H9 (cell line): ENCODE measurements around the gene PQBP1. TPM values are rescaled to one million over a fixed set of nuclear protein-coding genes. Genes with fewer than 3 reads are reported as not detected.

Experiments used
- DNase-seq: peaks from one replicate; pipeline ENCODE4 v3.0.0-alpha.2; 2017
- H2AFZ ChIP-seq: one replicate; pipeline ENCODE4 v1.6.1; 2013; ENCODE audit warnings: mild to moderate bottlenecking, low read length, control low read depth, moderate library complexity
- H2AK5ac ChIP-seq: 2 replicates; pipeline ENCODE4 v1.6.1; 2013; ENCODE audit warnings: low read length, control low read depth, mixed read lengths; ENCODE audit not compliant: insufficient read length
- H2BK120ac ChIP-seq: one replicate; pipeline ENCODE4 v1.6.1; 2013; ENCODE audit warnings: low read depth, mild to moderate bottlenecking, low read length, control low read depth, inconsistent platforms; ENCODE audit not compliant: poor library complexity, severe bottlenecking
- H2BK12ac ChIP-seq: 2 replicates; pipeline ENCODE4 v1.6.1; 2013; ENCODE audit warnings: low read length, control low read depth, mixed read lengths, low read depth; ENCODE audit not compliant: insufficient read length
- H2BK15ac ChIP-seq: 2 replicates; pipeline ENCODE4 v1.6.1; 2013; ENCODE audit warnings: low read depth, low read length, control low read depth
- H2BK20ac ChIP-seq: one replicate; pipeline ENCODE4 v1.6.1; 2013; ENCODE audit warnings: low read depth, mild to moderate bottlenecking, low read length, control low read depth, inconsistent platforms; ENCODE audit not compliant: poor library complexity, severe bottlenecking
- H2BK5ac ChIP-seq: 2 replicates; pipeline ENCODE4 v1.6.1; 2013; ENCODE audit warnings: low read length, control low read depth, mixed read lengths; ENCODE audit not compliant: insufficient read length
- H3K14ac ChIP-seq: 2 replicates; pipeline ENCODE4 v1.6.1; 2013; ENCODE audit warnings: low read length, control low read depth; ENCODE audit not compliant: insufficient read depth
- H3K18ac ChIP-seq: 2 replicates; pipeline ENCODE4 v1.6.1; 2013; ENCODE audit warnings: low read depth, mild to moderate bottlenecking, mixed read lengths, low read length, control low read depth; ENCODE audit not compliant: insufficient read length
- H3K23ac ChIP-seq: 2 replicates; pipeline ENCODE4 v1.6.1; 2013; ENCODE audit warnings: low read length, control low read depth, mixed read lengths, low read depth; ENCODE audit not compliant: insufficient read length
- H3K23me2 ChIP-seq: 2 replicates; pipeline ENCODE4 v1.6.1; 2013; ENCODE audit warnings: low read depth, mild to moderate bottlenecking, mixed read lengths, low read length, control low read depth; ENCODE audit not compliant: insufficient read length, poor library complexity, severe bottlenecking
- H3K27ac ChIP-seq: 2 replicates; pipeline ENCODE4 v1.5.1; 2013; ENCODE audit warnings: low read length, control low read depth, mixed read lengths, low read depth; ENCODE audit not compliant: insufficient read length
- H3K27me3 ChIP-seq: 2 replicates; pipeline ENCODE4 v1.6.1; 2013; ENCODE audit warnings: low read length, control low read depth, inconsistent platforms; ENCODE audit not compliant: insufficient read depth
- H3K4ac ChIP-seq: 2 replicates; pipeline ENCODE4 v1.6.1; 2013; ENCODE audit warnings: low read depth, mild to moderate bottlenecking, control low read depth, inconsistent platforms, low read length, moderate library complexity
- H3K4me1 ChIP-seq: 2 replicates; pipeline ENCODE4 v1.6.1; 2013; ENCODE audit warnings: low read length, control low read depth, inconsistent platforms; ENCODE audit not compliant: insufficient read depth
- H3K4me2 ChIP-seq: 2 replicates; pipeline ENCODE4 v1.6.1; 2013; ENCODE audit warnings: low read length, control low read depth, mixed read lengths; ENCODE audit not compliant: insufficient read length, insufficient read depth
- H3K56ac ChIP-seq: 2 replicates; pipeline ENCODE4 v1.6.1; 2013; ENCODE audit warnings: low read depth, mild to moderate bottlenecking, mixed read lengths, low read length, control low read depth; ENCODE audit not compliant: insufficient read length
- H3K79me1 ChIP-seq: 2 replicates; pipeline ENCODE4 v1.6.1; 2013; ENCODE audit warnings: low read depth, mild to moderate bottlenecking, moderate library complexity, low read length, control low read depth, inconsistent platforms; ENCODE audit not compliant: insufficient read depth, poor library complexity, severe bottlenecking
- H3K79me2 ChIP-seq: 2 replicates; pipeline ENCODE4 v1.6.1; 2013; ENCODE audit warnings: low read length, control low read depth, inconsistent platforms; ENCODE audit not compliant: insufficient read depth
- H3K9ac ChIP-seq: 2 replicates; pipeline ENCODE4 v1.6.1; 2013; ENCODE audit warnings: low read length, control low read depth, mixed read lengths; ENCODE audit not compliant: insufficient read length; ENCODE audit errors: extremely low read depth
- H3K9me3 ChIP-seq: one replicate; pipeline ENCODE4 v1.6.1; 2013; ENCODE audit warnings: low read depth, low read length, inconsistent platforms; ENCODE audit not compliant: control insufficient read depth
- H3T11ph ChIP-seq: one replicate; pipeline ENCODE4 v1.6.1; 2013; ENCODE audit warnings: mild to moderate bottlenecking, low read length, control low read depth, inconsistent platforms
- H4K20me1 ChIP-seq: one replicate; pipeline ENCODE4 v1.6.1; 2013; ENCODE audit not compliant: control insufficient read depth, insufficient read length, insufficient read depth
- H4K5ac ChIP-seq: 2 replicates; pipeline ENCODE4 v1.6.1; 2013; ENCODE audit warnings: low read depth, mild to moderate bottlenecking, mixed read lengths, low read length, control low read depth; ENCODE audit not compliant: insufficient read length
- H4K8ac ChIP-seq: replicated peaks from 2 replicates; pipeline ENCODE4 v1.6.1; 2013; ENCODE audit warnings: low read length, control low read depth, mixed read lengths, low read depth; ENCODE audit not compliant: insufficient read length
- H4K91ac ChIP-seq: 2 replicates; pipeline ENCODE4 v1.6.1; 2013; ENCODE audit warnings: low read depth, mild to moderate bottlenecking, moderate library complexity, mixed read lengths, low read length, control low read depth; ENCODE audit not compliant: insufficient read length
- H3K27ac Mint-ChIP-seq, 3 experiments: 2 replicates in 2 of 3; 3 replicates in 1 of 3; pipeline ENCODE4 v1.8.0; 2020 to 2021; ENCODE audit warnings: mixed read lengths in 3 of 3, mild to moderate bottlenecking in 1 of 3, moderate library complexity in 1 of 3
- H3K27me3 Mint-ChIP-seq: 2 replicates; pipeline ENCODE4 v1.8.0; 2021; ENCODE audit warnings: low read depth, mild to moderate bottlenecking, moderate library complexity, mixed read lengths
- H3K36me3 Mint-ChIP-seq, 3 experiments: 2 replicates in 2 of 3; 3 replicates in 1 of 3; pipeline ENCODE4 v1.8.0; 2020 to 2021; ENCODE audit warnings: low read depth in 3 of 3, mixed read lengths in 3 of 3; ENCODE audit not compliant: insufficient read depth in 1 of 3
- H3K4me1 Mint-ChIP-seq, 2 experiments: 2 replicates each; pipeline ENCODE4 v1.8.0; 2020; ENCODE audit warnings: mixed read lengths in 2 of 2
- H3K4me3 Mint-ChIP-seq, 2 experiments: 2 replicates in 1 of 2; 3 replicates in 1 of 2; pipeline ENCODE4 v1.8.0; 2020 to 2021; ENCODE audit warnings: mild to moderate bottlenecking in 2 of 2, mixed read lengths in 2 of 2, moderate library complexity in 1 of 2
- H3K9me3 Mint-ChIP-seq, 2 experiments: 2 replicates in 1 of 2; 3 replicates in 1 of 2; pipeline ENCODE4 v1.8.0; 2020; ENCODE audit warnings: mild to moderate bottlenecking in 2 of 2, mixed read lengths in 2 of 2, moderate library complexity in 1 of 2
- WGBS: extraction: QIAGEN DNeasy Blood & Tissue Kit; methylation state at CpG from one replicate; pipeline ENCODE4 v1.1.7; 2013; ENCODE audit warnings: missing lambda C conversion rate, low lambda C conversion rate, mixed read lengths; ENCODE audit not compliant: insufficient read length; ENCODE audit errors: extremely low coverage; 5-methylcytosine and 5-hydroxymethylcytosine counted together
- total RNA-seq: library from RNA; stranded (reverse); gene quantifications from 2 replicates; pipeline ENCODE4 v1.2.1, GENCODE V29; 2021
- TF ChIP-seq, protein P1 (sequence below): fragments of 200-600 bp; sonication (generic); conservative IDR thresholded peaks from 3 replicates; pipeline ENCODE4 v1.8.0; 2021; ENCODE audit warnings: antibody characterized with exemption, mild to moderate bottlenecking

Gene PQBP1
- total RNA-seq, 1 experiment from 2014 or later = 87.9 TPM

DNA sequence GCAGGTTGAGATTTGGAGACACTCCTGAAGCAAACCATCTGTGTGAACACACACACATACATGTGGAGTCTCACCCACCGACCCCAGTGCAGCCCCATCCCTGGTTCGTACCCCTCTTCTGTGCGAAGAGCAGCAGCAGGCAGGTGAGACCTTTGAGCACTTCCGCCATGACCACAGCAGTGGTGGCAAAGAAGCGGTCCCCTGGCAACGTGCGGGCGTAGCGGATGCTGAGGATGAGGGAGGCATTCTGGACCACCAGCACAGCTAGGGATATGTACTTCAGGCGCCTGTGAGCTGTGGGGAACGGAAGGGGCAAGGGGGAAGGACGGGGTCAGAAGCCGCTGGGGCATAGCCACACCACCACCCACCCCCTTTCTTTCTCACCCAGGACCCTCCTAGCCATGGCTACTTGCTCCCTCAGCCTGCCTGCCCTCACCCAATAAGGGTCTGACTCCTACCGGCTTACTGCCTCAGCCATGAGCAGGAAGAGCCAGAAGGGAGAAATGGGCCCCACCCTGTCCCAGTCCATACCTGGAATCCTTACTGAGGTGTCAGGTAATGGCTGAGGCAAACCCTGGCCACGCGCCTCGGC, 12.1 kb downstream of the PQBP1 start:
- no peak overlapping the region; the same call in 1 of the 2 replicates for H3K14ac ChIP-seq
- H3K27me3 ChIP-seq = no peaks in the 10 kb centered on the region
- no peak overlapping the region for H2BK120ac ChIP-seq
- no peak overlapping the region for H2AK5ac ChIP-seq
- H3K4me1 Mint-ChIP-seq = peaks cover 14 to 30% of the 10 kb centered on the region in 2 experiments
- no peak overlapping the region for H2BK15ac ChIP-seq
- TF ChIP-seq, protein P1, sequence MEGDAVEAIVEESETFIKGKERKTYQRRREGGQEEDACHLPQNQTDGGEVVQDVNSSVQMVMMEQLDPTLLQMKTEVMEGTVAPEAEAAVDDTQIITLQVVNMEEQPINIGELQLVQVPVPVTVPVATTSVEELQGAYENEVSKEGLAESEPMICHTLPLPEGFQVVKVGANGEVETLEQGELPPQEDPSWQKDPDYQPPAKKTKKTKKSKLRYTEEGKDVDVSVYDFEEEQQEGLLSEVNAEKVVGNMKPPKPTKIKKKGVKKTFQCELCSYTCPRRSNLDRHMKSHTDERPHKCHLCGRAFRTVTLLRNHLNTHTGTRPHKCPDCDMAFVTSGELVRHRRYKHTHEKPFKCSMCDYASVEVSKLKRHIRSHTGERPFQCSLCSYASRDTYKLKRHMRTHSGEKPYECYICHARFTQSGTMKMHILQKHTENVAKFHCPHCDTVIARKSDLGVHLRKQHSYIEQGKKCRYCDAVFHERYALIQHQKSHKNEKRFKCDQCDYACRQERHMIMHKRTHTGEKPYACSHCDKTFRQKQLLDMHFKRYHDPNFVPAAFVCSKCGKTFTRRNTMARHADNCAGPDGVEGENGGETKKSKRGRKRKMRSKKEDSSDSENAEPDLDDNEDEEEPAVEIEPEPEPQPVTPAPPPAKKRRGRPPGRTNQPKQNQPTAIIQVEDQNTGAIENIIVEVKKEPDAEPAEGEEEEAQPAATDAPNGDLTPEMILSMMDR = no peak
- H2BK12ac ChIP-seq = no peak overlapping the region
- H2AFZ ChIP-seq = no peak overlapping the region
- no peak overlapping the region for H3K4me2 ChIP-seq
- H3K9me3 Mint-ChIP-seq = peaks cover 71 to 75% of the 10 kb centered on the region in 2 experiments
- H4K91ac ChIP-seq = no peak overlapping the region
- no peak overlapping the region for H2BK20ac ChIP-seq
- H3K9ac ChIP-seq = no peak overlapping the region
- no CpG with 5 or more reads among the region's 17 CpGs for WGBS
- no peak overlapping the region for H3K56ac ChIP-seq
- no peak overlapping the region for H3K23ac ChIP-seq
- no peaks in the 10 kb centered on the region for H3K79me1 ChIP-seq
- peaks cover 3% of the 10 kb centered on the region for H3K27me3 Mint-ChIP-seq
- no peak overlapping the region for H4K5ac ChIP-seq
- H3K23me2 ChIP-seq = no peaks in the 10 kb centered on the region
- H3K4me1 ChIP-seq = no peaks in the 10 kb centered on the region
- H3K27ac Mint-ChIP-seq = no peak overlapping the region
- H3K36me3 Mint-ChIP-seq = peaks cover 22 to 46% (median 42%) of the 10 kb centered on the region in 3 experiments
- H4K20me1 ChIP-seq = no peaks in the 10 kb centered on the region
- no peak overlapping the region for H3T11ph ChIP-seq
- H3K79me2 ChIP-seq = no peaks in the 10 kb centered on the region; the same call in 1 of the 2 replicates
- no peak overlapping the region for H3K18ac ChIP-seq
- no peak overlapping the region for H4K8ac ChIP-seq
- H3K4ac ChIP-seq = no peak overlapping the region
- H3K9me3 ChIP-seq = no peaks in the 10 kb centered on the region
- H3K4me3 Mint-ChIP-seq = peak overlapping the region in 1 of 2 experiments; percentile 94; a peak in 1 of 5 replicates
- no peak overlapping the region for H2BK5ac ChIP-seq
- DNase-seq = no peak
- no peak overlapping the region for H3K27ac ChIP-seq
